ENCODE data around the gene RICTOR. TPM values are rescaled to one million over a fixed set of nuclear protein-coding genes. Genes with fewer than 3 reads are reported as not detected.
"Not testable (repeated sequence)": the region's sequence is repeated elsewhere in the genome, so short reads cannot be mapped to it uniquely, and the experiment has no call there.

The RICTOR gene
- total RNA-seq, 1 experiment from 2014 or later: 21.0 TPM

DNA sequence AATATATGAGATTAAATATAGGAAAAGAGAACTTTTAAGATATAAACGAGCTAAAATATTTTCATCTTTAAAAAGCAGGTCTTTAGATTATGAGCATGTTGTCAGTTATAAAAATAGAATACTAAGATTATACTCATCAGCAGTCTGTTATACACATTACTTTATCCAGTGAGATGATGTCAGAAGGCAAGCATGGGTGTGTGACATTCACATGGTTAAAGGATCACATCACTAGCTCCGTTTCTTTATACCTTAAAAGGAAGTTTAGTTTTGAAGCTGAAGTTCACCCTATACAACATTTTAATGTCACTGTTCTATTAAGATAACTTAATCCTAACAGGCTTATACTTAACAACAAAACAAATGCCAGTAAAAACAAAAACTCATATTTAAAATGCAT lies 59.6 kb downstream of the RICTOR start:
- DNase-seq (ENCODE audit: low spot score): peak; percentile 80

DNA sequence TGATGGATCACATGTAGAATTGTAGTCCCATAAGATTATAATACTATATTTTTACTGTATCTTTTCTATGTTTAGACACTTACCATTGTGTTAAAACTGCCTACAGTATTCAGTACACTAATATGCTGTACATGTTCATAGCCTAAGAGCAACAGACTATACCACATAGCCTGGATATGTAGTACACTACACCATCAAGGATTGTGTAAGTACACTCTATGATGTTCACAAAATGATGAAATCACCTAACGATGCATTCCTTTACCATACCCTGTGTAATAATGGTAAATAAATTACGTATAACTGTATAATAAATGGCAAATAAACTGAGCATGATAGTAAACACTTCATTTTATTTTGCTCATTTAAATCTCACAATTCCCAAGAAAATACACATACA lies 60.3 kb downstream of the RICTOR start:
- no peak for DNase-seq (ENCODE audit: low spot score)

DNA sequence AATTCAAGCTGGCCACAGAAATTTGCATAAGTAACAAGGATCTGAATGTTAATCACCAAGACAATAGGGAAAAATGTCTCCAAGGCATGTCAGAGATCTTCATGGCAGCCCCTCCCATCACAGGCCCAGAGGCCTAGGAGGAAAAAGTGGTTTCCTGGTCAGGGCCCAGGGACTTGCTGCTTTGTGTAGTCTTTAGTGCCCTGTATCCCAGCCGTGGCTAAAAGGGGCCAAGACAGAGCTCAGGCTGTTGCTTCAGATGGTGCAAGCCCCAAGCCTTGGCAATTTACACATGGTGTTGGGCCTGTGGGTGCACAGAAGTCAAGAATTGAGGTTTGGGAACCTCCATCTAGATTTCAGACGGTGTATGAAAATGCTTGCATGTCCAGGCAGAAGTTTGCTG lies 63.2 kb downstream of the RICTOR start:
- DNase-seq (ENCODE audit: low spot score): not testable (repeated sequence)

DNA sequence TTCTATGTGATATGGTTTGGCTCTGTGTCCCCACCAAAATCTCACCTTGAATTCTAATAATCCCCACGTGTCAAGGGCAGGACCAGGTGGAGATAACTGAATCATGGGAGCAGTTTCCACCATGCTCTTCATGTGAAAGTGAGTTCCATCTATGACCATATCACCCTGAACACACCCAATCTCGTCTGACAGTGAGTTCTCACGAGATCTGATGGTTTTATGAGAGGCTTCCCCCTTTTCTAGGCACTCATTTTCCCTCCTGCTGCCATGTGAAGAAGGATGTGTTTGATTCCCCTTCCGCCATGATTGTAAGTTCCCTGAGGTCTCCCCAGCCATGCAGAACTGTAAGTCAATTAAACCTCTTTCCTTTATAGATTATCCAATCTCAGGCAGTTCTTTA lies 64.2 kb downstream of the RICTOR start:
- no peak for DNase-seq (ENCODE audit: low spot score)

DNA sequence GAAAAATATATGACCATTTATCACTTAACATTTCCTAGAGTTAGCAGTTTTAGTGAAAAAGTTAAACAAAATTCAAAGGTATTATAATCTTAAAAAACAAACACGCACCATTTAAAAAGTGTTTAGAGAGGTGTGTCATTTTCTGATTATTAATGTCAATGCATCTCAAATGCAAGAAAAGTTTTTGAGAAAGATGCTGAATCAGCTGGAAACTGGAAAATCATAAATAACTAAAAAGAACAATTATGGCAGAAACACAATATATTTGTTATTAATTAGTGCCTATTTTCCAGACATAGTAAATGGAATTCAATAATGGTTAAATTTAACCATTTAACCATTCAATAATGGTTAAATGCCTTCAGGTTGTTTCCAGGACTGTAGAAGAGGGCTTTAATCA lies 64.9 kb downstream of the RICTOR start:
- no peak for DNase-seq (ENCODE audit: low spot score)

DNA sequence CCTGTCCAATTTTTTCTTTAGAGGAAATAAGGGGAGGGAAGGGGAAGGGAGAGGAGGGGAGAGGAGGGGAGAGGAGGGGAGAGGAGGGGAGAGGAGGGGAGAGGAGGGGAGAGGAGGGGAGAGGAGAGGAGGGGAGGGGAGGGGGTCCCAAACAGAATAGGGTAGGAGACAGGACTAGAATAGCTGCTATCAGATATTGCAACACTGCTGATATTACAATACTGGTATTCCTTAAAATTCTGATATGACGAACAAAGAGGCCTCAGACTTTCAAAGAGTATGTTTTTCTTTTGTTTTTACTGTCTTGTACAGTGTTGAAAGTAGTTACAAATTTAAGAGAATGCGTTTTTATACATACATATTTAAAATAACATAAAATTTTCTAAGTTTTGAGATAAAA lies 67.5 kb downstream of the RICTOR start:
- no peak for DNase-seq (ENCODE audit: low spot score)

DNA sequence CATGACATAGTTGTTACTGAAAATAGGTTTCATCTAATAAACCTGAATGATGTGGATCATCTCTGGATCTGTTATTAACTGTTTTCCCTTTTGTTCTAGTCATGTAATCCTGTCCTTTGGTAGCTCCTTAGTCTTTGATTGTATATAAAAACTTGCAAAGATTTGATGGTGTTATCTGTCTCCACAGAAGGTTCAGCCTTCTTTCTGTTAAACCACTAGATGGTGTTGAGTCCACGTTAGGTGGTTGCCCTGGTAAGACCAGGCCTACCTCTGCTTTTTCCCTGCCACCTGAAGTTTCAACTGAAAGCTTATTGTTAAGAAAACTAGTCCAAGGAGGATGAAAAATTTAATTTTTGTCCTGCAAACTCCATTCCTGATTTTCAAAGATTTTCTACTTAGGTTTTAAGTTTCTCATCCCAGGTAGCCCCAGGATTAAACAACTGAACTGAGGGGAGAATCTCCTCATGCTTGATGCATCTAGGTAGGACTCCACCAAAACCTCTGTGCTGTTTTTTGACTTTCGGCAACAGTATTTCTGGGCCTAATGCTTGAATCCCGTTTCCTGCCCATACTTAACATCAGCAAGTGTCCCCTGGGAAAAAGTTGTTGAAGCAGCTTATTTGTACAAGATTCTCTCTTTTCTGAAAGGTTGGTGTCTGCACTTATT lies 68.5 kb downstream of the RICTOR start:
- DNase-seq (ENCODE audit: low spot score): no peak

DNA sequence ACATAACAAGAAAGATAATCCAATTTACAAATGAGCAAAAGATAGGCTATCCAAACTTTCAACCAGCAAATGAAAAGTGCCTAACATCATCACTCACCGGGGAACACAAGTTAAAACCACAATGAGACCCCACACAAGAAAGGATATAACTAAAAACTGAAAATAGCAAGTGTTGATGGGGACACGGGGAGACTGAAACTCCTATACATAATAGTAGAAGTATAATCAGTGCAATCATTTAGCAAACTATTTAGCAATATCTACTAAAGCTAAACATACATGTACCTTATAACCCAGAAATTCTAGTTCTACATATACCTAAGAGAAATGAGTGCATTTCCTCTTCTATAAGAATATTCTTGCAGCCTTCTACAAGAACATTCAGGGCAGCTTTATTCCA lies 72.5 kb downstream of the RICTOR start:
- DNase-seq (ENCODE audit: low spot score): no peak

DNA sequence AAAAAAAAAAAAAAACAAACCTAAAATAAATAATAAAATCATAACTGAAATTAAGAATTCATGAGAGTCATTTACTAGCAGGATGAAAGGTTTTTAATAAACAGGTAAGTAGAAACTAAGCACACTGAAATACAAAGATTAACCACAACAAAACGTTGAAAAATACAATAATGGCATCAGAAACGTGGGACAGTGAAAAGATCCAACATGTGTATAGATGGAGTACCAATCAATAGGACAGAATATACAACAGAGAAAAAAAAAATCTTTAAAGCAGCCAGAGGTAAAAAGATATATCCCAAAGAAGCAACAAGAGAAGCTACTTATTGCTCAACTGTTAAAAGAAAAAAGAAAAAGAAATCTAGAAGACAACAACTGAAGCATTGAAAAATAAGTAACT lies 75.2 kb downstream of the RICTOR start:
- no peak for DNase-seq (ENCODE audit: low spot score)

DNA sequence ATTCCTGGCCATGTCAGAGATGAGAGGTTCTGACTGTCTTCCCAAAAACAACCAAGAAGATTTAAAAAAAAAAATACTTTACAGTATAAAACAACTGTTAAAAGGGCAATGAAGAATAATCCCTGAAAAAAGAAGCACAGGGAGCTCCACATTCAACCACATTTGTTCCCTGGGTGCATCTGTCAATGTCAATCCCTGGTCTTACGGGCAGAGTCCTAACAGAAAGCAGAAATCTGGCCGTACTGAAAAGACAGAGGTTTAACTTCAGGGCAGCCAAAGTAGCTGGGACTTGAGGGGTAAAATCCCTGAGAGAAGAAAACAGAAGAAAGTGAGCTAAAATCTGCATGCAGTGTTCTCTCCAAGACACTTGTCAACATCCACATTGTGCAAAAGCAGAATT lies 76.6 kb downstream of the RICTOR start:
- DNase-seq (ENCODE audit: low spot score): no peak

DNA sequence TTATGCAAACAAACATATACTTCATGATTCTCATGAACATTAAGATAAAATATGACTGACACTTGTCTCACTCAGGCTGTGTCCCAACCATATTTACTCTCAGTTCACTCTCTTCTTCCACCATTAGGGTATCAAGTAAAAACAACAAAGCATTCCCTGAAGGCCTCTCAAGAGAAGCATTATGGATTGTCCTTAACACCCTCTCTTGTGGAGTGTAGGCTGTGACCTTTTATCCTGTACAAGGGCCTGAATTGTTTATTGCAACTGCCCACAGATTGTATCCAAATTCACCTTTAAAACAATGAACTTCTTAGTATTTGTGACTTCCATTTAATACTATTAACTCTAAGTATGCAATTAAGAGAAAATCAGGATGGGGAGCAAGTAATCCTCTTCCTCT lies 78.1 kb downstream of the RICTOR start:
- DNase-seq (ENCODE audit: low spot score): no peak

DNA sequence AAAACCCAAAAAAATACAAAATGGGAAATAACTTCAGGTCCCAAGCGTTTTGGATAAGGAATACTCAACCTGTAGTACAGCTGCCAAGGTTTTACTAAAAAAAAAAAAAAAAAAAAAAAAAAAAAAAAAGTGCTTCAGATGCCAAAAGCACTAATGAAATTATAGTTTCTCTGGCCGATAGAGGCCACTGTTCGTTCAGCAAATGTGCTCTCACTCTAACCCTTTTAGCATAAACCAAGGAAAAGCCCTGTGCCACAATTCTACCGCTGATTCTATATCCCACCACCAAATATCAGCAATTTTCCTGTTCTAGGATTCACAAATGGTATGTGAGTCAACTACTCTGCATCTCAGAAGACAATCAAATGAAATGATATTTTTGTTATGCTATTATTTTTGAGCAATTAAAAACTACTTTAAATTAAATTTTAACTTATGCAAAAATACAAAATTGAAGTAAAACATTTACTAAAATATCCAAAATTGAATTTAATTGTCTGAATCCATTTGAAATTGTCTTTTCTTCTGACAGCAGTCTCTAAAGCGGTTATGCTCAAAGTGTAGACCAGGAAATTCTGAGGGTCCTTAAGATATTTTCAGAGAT lies 79.8 kb downstream of the RICTOR start:
- DNase-seq (ENCODE audit: low spot score): peak; percentile 59

DNA sequence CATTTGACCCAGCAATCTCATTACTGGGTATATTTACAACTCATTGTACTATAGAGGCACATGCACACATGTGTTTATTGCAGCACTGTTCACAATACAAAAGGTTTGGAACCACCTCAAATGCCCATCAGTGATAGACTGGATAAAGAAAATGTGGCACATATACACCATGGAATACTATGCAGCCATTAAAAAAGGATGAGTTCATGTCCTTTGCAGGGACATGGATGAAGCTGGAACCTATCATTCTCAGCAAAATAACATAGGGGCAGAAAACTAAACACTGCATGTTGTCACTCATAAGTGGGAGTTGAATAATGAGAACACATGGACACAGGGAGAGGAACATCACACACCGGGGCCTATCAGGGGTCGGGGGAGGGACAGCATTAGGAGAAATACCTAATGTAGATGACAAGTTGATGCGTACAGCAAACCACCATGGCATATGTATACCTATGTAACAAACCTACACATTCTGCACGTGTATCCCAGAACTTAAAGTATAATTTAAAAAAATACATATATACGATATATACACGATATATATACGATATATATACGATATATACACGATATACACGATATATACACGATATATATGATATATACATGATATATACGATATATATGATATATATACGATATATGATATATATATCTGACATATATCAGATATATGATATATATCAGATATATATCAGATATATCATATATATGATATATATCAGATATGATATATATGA lies 84.1 kb downstream of the RICTOR start:
- not testable (repeated sequence) for DNase-seq (ENCODE audit: low spot score)

DNA sequence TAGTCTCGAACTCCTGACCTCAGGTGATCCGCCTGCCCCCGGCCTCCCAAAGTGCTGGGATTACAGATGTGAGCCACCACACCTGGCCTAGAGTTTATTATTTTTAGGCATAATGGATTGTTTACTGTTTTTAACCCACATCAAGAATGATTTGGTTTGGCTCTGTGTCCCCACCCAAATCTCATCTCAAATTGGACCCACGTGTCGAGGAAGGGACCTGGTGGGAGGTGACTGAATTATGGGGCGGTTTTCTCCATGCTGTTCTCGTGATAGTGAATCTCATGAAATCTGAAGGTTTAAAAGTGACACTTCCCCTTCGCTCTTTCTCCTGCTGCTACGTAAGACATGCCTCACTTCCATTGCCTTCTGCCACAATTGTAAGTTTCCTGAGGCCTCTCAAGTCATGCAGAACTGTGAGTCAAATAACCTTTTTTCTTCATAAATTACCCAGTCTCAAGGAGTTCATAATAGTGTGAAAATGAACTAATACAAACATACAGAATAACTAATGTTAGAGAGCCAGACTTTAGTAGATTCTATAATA lies 88.2 kb downstream of the RICTOR start:
- no peak for DNase-seq (ENCODE audit: low spot score)

DNA sequence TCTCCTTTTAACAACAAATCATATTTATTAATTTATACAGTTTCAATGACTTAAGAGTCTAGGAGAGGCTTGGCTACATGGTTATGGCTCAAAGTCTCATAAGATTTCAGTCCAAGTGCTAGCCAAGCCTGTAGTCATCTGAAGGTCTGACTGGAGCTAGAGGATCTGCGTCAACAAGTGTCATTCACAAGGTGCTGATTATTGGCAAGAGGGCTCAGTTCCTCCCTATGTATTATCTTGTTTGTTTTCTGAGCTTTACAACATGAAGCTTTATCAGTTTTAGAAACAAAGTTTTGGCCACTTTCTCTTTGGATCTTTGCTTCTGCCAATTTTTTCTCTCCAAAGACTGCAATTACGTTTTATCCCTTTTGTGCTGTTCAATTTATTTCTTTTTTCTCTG lies 94.7 kb downstream of the RICTOR start:
- DNase-seq (ENCODE audit: low spot score): no peak

DNA sequence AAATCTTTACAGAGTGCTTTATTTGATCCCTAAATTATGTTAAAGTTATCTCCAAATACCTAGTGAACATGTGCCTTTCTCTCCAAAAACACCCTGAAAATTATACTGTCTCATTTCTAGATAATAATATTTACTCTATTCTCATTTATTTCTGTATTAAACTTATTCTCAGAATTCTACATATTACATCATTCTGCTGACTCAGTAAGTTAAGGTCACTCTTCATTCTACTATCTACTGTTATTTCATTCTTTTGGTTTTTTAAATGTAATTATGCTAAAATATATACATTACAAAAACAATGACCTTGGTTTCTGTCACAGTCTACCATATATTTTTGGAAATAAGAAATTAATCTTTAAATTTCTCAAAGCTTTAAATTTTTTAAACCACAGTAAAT lies 96.2 kb downstream of the RICTOR start:
- no peak for DNase-seq (ENCODE audit: low spot score)

DNA sequence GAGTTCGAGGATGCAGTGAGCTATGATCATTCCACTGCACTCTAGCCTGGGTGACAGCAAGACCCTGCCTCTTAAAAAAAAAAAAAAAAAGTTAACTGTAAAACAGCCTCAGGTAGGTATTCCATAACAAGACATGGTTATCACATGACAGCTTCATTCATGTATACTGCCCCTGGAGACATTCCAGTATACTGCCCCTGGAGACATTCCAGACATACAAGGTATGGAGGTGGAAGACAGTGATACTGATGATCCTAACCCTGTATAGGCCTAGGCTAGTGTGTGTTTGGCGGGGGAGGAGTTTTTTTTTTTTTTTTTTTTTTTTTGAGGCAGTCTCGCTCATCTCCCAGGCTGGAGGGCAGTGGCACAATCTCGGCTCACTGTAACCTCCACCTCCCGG lies 105.5 kb downstream of the RICTOR start:
- no peak for DNase-seq (ENCODE audit: low spot score)

DNA sequence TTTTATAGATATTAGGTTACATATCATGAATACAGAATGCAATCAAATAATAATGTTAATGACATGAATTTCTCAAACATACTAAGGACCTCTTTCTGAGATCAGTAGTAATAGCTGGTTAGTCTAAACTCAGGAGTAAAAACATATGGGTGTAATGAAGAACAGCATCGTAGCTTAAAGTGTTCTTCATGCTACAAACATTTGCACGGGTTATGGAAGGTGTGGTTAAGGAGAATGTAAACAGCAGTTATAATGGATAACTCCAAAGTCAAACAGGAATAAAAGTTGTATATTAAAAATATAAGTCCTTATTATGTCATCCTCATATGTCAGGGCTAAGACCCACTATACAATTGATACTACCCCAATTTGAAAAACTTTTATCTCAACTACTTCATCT lies 112.5 kb downstream of the RICTOR start:
- DNase-seq (ENCODE audit: low spot score): no peak

DNA sequence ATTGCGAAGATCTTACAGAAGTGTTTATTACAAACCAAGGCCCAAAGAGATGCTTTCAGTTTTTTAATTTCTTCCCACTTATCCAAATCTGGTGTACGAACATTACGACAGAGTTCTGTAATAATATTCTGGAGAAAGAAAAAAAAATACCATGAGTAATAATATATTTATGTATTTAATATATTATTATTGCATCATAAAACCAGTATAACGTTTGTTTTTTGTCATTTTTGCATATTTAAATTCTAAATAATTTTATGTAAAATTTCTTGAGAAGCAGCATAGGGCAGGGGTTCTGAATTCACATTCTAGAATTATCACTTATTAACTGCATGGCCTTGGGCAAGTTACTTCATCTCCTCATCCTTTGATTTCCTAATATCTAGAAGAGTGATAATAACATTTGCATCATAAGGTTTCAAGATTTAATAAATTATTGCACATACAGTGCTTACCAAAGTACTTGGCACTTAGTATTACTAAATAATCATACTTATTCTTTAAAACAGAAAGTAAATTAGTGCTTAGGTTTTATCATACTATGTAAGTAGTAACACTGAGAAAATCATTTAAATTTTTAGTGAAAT lies 120.7 kb downstream of the RICTOR start:
- DNase-seq (ENCODE audit: low spot score): no peak

DNA sequence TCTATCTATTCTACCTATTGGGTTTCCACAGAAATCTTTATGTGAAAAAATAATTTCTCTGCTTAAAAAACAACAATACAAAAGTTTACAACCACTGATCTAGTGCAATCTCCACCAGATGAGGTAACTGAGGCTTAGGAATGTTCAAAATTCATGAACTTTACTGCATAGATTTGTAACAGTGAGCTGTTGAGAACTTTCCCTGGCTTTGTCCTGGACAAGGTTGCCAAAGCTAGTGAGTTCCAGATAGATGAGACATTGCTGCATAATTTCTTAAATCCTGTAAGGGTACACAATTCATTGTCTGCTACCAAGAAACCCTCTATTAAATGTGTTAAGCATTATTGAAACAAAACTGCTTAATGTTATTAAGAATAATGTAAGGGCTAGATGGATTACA lies 125.7 kb downstream of the RICTOR start:
- no peak for DNase-seq (ENCODE audit: low spot score)

DNA sequence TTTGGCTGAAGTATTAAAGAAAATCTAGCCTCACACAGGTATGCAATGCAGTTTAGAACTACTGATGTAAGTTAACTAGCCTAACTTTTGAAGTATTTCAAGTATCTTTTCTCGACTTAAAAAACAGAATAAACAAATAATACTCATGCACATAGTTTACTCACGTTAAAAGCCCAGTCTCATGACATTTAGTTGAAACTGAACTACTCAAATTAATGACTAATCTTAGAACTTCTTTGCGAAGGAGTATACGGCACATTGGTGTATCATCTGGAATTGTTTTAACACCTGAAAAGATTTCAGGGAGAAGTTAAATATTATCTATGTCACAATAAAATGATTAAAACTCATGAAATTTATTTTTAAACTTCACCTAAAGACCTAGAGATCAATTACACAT lies 129.9 kb downstream of the RICTOR start:
- no peak for DNase-seq (ENCODE audit: low spot score)

DNA sequence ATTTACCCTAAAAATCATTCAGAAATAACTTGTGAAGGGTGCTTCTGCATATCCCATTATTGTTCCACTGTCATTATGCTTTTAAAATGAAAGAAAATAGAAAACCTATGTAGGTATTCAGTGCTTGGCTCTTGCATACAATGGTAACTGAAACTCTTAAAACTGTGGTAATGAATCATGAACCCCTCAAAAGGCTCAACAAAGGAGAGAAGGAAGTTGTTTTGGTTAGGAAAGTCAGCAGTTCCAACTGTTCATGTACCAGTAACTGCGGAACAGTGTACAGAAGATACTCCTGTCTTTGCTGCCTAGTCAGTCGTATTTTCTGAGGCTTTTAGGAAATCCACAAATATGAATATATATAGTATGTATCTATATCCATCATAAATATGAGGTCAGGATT lies 132.3 kb downstream of the RICTOR start:
- no peak for DNase-seq (ENCODE audit: low spot score)

All from A172 (cell line).